ENCODE measurements around the gene FARP1.

The FARP1 gene

DNA sequence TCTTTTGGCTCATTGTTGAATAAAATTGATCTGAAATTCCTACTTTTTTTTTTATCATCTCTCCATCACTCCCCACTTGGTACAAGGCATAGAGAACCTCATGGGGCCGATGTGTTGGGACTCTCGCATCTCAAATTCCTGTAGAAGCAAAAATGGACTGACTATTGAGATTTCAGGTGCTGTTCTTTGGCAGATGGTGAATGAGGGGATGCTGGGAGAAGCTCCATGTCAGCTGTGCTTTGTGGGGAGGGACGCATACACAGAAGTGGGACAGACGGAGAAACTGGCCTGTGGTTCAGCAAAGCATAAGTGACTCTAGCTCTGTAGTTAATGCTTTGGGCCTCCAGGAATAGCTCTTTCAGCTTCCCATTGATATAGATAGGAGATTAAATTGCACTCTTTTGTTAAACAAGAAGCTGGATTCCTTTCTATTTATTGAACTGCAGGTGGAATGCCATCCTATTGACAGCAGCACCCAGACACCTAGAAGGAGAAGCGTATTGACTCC is 228.7 kb downstream of the FARP1 start:
- no peak for DNase-seq

- DNase-seq: peak; percentile 68
Measured at GRCh38 chr13:98372876-98373275, 230.0 kb downstream of the FARP1 start.

GRCh38 chr13:98374750-98375149 is 231.9 kb downstream of the FARP1 start:
- DNase-seq: no peak

GRCh38 chr13:98377635-98378378 is 234.9 kb downstream of the FARP1 start:
- DNase-seq: no peak

DNA sequence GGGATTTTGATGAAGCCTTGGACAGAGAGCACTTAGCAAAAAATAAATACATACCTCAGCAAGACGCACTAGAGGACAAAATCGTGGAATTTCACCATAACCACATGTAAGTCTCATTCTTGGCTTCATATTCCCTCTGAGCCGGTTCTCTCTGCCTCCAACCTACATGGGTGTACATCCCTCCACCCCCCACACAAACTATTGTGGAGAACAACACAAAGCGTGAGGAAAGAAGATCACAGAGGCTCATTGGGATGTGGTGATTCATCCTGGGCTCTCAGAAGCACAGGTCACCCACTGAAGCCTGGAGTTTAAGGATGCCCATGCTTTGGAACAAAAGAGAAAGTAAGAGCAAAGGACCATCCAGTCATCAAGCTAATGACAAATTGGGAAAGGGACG is 241.8 kb downstream of the FARP1 start:
- no peak for DNase-seq

- DNase-seq: no peak
Measured at GRCh38 chr13:98385606-98386005, 242.7 kb downstream of the FARP1 start.

- DNase-seq: peak; percentile 34
Measured at GRCh38 chr13:98386637-98387036, 243.7 kb downstream of the FARP1 start.

DNA sequence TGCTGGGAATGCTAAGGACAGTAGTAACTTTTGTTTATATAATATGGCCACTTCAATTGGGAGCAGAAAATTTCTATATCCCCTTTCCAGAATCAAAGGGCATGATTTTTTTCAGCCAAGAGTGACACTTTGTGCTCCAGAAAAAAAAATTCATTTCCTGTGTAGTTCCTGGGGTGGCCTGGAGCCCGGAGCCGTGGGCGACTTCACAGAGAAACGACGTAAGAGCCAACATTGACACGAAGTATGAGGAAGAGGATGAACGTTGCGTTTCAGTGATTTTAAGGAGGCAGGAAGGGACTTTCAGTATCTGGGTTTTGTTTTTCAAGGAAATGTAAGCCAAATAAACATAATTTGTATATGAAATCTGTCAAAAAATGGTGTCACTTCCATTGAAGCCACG is 246.4 kb downstream of the FARP1 start:
- DNase-seq: no peak

GRCh38 chr13:98390086-98390715 is 247.3 kb downstream of the FARP1 start:
- DNase-seq: no peak

DNA sequence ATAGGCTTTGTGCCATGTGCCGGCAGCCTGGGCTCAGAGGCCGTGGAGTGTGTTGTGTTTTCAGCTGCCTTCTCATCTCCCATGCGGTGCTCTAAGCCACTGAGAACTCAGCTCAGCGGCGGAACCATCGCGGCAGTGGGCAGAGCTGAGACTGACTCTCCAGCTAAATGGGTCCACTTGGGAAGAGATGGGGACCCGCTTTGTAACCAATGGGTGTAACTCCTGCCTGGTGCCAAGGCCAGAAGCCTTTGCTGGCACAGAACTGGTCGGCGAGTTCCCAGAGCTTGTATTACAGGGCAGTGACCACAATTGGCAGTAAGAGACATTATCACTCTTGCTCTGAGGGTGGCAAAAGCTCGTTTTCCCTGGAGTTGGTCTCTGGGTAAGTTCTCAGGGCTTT is 251.0 kb downstream of the FARP1 start:
- no peak for DNase-seq

GRCh38 chr13:98394820-98395510 is 252.1 kb downstream of the FARP1 start:
- no peak for DNase-seq

GRCh38 chr13:98396071-98396710 is 253.3 kb downstream of the FARP1 start:
- DNase-seq: no peak

DNA sequence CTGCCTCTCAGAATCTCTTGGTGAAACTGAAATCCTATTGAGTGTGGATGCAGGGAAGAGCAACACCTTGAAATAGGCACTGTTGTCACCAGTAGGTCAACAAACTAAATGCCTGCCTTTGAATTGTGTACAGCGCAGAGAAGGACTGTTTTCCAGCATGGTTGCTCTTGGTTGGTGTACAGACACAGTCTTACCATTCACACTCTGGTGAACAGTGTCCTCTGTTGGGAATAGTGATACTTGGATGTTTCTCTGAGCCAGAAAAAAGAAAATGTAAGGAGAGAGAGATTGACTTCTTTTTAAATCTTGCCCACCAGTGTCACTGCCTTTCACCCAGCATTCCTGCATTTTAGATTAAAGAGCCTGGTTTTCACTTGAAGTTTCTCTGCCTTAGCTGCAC is 254.3 kb downstream of the FARP1 start:
- DNase-seq: no peak

DNA sequence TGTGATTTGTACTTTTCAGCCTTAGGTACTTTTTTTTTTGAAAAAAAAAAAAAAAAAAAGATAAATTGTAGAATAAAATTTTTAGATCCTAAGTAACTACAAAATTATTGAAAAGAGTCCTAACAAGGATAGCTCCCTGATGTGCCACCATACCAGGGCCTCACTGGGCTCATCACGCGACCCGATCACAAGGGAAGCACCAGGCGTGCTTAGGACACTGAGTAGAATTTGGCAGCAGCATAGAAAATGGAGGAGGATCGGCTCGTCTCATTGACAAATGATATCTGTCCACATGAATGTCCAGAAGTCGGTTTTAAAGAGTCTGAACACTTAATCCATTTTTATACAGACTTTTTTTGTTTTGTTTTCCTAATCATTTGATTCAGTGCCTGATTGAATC is 255.0 kb downstream of the FARP1 start:
- DNase-seq: no peak

DNA sequence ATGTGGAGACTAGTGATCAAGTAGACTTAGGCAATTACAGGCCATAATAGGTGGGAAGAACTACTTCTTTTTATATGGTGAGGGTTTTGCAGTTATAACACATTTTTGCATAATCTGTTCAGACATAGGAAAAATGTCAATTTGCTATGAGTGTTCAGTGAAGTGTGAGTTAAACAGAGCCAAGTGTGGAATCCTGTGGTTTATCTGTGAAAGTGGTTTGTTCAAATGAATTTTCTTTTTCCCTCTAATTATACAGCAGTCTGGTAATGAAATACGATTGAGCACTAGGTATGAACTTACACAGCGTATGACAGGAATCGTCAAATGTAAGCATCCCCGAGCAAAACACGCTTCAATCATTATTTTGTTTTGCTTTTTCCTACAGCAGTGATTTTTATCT is 255.7 kb downstream of the FARP1 start:
- DNase-seq: no peak

DNA sequence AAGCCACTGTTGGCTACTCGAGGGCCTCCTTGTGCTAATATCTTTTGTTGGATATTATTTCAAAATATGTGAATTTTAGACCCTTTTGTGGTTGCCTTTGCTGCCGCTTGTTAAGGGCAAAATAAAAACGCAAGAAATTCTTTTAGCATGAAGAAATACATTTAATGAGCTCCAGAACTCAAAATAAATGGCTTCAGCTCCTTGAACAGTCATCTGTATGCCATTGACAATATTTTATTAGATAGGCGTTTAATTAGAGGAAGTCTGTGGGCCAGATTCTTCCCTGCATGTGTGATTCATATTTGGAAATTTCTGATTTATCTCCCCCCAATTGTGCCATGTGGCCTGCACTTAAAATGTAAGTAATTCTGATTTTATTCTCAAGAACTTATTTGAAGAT is 256.9 kb downstream of the FARP1 start:
- DNase-seq: no peak

GRCh38 chr13:98401934-98402333 is 259.0 kb downstream of the FARP1 start:
- DNase-seq: peak; percentile 64

DNA sequence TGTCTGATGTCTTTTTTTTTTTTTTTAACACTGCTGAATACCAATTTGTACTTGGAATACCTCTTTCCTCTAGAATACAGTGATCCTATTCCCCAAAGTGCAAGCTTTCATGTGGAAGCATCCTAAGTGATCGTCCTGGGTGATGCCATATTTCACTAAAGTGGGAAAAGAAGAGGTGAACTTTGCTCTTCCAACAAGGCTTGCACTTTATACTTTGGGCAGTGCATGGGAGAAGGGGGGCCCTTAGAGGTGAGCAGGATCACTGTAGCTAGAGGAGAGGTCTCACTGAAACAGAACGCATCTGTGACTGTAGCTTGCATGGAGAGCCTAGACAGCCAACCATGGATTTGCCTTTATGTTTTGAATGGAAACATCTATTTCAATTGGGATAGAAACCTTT is 260.2 kb downstream of the FARP1 start:
- no peak for DNase-seq

DNA sequence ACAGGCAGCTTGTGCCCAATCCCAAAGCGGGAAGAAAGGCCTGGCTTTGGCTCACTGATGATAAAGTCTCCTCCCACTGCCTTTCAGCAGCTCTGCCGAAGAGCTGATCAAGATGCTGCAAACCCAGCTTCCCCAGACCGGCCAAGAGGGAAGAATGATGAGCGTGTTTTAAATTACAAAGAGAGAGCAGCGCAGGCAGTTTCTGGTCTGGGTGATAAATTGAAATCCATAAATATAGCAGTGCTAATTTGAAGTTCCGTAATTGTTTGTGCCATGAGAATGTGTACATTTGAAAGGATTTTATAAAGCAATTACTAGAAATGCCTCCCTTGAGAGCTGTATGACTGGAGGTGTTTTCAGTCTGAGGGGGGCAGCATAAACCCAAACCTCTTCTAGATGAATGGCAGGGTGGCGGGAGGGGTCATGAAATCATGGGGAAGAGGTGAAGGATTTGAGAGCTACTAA is 262.2 kb downstream of the FARP1 start:
- peak; percentile 63 for DNase-seq

- DNase-seq: peak; percentile 35
Measured at GRCh38 chr13:98405690-98406344, 262.9 kb downstream of the FARP1 start.

DNA sequence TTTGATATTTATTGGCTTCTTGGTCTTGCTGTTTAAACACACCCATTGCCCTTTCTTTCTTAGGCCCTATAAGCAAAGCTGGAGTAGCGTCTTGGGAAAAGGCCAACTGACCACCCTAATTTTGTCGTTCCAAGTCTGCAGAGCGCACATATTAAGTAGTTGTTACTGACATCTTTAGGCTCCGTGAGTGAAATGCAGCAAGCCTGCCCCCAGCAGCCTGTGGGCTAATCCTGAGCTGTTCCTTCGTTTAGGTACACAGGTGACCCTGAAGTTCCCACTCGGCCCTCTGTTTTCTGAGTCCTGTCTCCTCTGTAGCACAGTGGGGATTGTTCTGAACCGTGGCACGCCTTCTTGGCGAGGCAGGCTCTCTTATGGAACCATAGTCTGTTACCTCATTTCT is 263.5 kb downstream of the FARP1 start:
- DNase-seq: no peak

GRCh38 chr13:98406971-98407370 is 264.1 kb downstream of the FARP1 start:
- DNase-seq: peak; percentile 55

DNA sequence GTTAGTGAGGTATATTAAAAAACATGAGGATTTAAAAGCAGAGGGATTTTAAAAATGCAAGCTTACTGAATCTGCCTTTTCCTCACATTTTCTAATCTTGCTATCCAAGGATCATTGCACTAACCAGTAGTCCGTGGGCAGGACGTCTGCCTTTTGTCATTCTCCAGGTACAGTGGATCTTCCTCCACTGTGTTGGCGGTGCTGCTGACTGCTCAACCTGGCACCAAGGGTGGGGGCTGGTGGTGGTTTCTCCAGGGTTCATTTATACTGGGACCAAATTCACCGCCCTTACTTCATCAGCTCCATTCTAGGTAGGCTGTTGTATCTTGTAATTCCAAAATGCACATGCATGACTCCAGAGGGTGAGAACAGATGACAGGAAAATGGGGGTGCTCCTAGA is 264.7 kb downstream of the FARP1 start:
- no peak for DNase-seq
